GM12891 (cell line): ENCODE results near the gene SPRED1.

Experiments
- POLR2A ChIP-seq: IDR thresholded peaks from 2 replicates; pipeline ENCODE4 v1.6.1; 2011; ENCODE audit warnings: low read depth, low read length, control low read depth
- POLR2AphosphoS5 ChIP-seq: IDR thresholded peaks from 2 replicates; pipeline ENCODE4 v1.6.1; 2011; ENCODE audit warnings: low read depth, low read length, control low read depth
- SPI1 ChIP-seq: IDR thresholded peaks from 2 replicates; pipeline ENCODE4 v1.6.1; 2011; ENCODE audit warnings: low read depth, low read length, control low read depth
- TAF1 ChIP-seq: IDR thresholded peaks from 2 replicates; pipeline ENCODE4 v1.6.1; 2011; ENCODE audit warnings: low read depth, low read length, control low read depth

- TF ChIP-seq POLR2AphosphoS5 (no peak), POLR2A (no peak), SPI1 (no peak), TAF1 (no peak)
Measured at GRCh38 chr15:38344351-38344750, 91.7 kb downstream of the SPRED1 start.
